RKO (cell line): ENCODE data around the gene JPH4.

Experiments
- DNase-seq: peaks from one replicate; pipeline ENCODE4 v3.0.0-alpha.2; 2016; ENCODE audit warnings: low spot score

Gene JPH4

DNA sequence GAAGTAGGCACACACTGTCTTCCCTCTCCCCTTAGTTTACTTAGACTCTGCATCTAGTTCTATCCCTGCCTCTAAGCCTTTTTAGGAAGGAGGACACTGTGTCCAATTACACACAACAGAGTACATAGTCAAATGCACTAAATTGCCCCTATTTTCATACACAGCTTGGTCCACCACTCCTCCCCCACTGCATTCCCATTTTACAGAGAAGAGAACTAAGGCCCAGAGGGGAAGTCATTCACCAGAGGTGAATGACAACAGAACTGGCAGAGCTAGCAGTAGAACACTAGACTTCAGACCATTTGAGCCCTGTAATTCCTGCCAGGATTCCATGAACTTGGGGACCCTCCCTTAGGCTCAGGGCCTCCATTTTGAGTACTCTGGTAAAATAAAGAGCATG is 1.1 kb upstream of the JPH4 start:
- no peak for DNase-seq

GRCh38 chr14:23579311-23579630 is 681 bp upstream of the JPH4 start:
- DNase-seq = no peak

DNA sequence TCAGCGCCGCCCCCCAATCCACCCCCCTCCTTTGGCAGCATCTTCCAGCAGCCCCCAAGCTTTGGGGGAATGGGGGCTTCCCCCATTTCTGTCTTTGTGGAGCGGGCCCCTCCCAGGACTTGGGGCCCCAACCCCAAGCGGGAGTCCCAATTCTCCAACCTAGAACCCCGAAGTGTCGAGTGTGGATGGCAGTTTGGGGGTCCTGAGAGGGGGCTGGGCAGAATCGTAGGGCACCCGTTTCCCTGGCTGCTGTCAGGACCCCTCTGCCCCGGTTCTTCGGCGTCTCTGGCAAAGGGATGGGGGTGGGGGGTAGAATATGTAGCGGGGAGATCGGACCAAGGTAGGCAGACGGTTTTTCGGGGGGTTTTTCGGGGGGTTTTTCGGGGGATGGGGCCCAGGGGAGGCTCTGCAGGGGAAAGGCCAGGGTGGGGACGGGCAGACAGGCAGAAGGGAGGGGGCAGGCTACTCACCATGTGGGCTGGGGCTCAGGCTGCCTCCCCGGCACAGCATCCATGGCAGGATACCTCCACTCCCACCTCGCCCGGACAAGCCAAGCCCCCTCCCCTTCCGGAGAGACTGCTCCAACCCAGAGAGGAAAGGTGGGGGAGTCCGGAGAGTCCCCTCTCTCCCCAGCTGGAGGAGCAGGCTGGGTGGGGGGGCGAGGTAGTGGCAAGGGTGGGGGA is 739 bp downstream of the JPH4 start:
- DNase-seq = no peak

GRCh38 chr14:23577004-23577681 is 1.4 kb downstream of the JPH4 start:
- no peak for DNase-seq

GRCh38 chr14:23573384-23574015 is 5.1 kb downstream of the JPH4 start:
- DNase-seq = no peak

DNA sequence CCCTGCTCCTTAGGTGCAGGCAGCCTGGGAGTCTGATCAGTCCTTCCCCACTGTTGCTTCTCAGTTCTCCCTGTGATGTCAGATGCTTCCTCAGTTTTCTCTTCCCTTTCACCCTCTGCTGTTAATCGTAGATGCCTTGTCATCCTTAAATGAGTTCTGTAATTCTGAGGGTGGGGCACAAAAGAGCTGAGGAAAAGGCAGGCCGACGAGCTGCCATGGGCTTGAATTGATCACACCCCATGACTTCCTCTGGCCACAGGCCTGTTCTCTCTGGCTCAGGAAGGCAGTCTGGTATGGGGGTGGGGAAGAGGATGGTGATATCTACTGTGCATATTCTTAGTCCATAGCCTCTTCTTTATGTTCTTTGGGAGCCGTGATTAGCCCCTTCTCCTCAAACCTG is 5.8 kb downstream of the JPH4 start:
- DNase-seq = no peak

DNA sequence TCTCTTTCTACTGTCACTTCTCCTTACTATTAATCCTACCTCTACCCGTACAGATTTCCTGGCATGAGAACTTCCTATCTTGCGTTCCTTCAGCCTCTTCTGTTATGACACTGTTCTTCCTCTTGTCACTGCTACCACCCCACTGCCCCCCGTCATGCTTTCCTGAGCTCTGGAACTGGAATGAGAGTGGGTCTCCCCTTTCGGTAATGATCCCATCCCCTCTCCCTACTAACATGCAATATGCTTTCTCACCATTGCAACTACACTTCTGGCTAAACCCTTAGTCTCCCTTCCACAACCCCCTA is 6.1 kb downstream of the JPH4 start:
- no peak for DNase-seq

DNA sequence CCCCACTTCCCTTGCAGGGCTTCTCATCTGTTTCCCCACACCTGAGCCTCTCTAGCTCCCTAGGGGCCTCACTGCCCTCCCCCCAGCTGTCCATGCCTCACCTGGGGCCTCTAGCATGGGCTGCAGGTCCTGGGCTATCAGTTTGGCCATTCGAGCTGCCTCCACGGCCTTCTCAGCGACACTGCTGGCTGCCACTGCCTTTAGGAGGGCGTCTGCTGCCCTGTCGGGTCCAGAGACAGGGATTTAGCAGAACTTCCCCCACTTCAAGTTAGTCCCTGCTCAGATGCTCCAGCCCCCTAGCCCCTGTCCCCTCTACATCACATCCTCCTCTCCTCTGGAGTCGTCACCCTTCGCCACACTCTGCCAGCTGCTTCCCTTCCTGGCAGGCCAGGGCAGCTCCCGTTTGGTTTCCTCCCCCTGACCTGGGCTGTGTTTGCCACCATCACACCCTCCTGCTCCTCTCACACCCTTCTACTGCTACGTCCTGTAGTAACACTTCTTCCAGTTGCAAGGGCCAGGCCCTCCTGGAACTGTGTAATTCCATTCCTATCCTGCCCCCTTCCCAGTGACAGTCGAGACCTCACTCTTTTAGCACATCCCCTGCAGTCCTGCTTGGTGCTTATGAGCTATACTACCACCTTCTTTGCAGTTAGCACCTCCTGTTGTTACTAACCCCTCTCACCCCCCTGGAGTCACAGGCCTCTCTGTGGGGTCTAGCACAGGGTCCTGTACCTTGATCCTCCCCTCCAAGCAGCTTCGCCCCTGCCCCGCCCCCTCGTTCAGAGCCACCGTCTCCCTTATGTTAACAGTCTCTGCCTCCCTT is 6.7 kb downstream of the JPH4 start:
- no peak for DNase-seq

DNA sequence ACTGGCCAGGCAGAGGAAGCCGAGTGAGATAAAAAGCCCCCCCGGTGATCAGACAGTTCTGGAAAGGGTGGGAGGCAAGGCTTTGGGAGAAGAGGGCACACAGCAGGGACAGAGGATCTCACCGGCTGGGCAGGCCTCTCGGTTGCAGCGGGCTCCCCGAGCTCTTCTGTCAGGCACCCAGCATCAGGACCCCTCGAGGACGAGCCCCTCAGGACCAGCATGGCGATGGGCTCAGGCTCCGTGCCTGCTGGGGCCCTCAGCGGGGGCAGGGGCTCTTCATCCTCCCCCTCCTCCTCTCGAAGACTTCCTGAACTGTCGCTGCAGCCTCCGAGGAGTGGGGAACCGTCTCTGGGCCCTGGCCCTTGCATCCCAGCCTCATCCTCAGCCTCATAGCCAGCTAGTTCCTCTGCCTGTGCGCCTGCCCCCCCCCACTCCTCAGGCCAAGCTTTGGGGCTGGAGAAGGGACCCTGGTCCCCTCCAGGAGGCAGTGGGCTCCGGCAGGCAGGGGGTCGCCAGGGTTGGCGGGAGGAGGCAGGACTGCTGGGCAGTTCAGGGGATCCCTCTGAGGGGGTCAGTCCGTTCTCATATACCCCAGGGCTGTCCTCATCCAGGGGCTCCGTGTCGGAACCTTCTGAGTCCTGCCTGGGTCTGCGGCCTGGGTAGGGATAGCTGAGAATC is 7.6 kb downstream of the JPH4 start:
- DNase-seq = no peak

GRCh38 chr14:23569443-23570151 is 9.0 kb downstream of the JPH4 start:
- peak; percentile 28 for DNase-seq

DNA sequence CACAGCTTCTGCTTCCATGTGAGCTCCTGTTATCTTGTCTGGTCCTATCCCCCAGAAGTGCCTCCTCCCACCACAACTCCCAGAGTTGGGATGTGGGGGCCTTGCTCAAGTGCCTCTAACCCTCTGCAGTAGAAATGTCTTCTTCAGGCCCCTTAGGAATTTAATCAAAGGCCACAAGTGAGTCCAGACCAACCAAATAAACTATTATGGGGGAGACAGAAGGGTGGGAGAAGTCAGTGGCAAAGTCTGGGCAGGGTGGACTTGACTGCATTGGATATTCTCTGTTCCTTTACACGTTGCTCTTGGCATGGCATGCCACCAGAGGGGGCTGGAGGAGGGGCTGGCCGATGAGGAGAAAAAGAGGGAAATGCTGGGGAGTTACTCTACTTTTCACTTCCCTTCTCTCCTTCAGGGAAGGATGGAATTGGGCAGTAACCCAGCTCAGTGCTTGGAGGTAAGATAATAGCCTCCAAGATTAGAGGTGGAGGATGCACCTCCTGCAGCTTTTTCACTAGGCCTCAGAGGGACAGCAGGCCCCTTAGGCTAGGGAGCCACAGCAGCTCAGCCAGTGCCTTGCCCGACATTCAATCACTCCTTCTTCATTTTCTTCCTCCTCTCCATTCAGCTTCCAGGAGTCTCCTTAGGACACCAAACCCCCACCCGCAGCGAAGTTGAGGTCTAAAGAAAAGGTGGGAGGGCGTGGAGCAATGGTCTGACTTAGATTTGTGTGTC is 9.8 kb downstream of the JPH4 start:
- peak; percentile 36 for DNase-seq

DNA sequence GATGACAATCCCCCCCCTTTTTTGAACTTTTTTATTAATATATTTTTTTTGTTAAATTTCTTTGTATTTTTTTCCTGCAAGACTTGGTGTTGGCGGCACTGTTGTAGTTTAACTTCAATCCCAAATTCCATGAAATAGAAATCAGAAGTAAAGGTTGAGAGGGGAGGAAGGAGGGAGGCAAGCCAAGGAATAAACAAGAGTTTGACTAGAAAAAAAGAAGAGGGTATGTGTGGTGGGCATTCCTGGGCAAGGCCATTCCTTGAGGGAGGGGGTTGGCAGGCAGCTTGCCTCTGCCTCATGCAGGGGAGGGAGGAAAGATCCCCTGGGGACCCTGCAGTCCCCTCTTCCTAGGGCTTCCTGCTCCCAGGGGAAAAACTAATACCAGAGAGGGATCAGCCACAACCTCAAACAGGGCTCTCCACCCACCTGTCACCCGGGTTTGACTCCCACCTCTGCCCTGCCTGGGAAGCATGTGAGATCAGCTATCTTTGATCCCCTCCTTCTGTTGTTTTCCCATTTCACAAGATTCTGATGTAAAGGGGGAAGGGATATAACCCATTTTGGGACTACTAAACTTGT is 10.5 kb downstream of the JPH4 start:
- no peak for DNase-seq

DNA sequence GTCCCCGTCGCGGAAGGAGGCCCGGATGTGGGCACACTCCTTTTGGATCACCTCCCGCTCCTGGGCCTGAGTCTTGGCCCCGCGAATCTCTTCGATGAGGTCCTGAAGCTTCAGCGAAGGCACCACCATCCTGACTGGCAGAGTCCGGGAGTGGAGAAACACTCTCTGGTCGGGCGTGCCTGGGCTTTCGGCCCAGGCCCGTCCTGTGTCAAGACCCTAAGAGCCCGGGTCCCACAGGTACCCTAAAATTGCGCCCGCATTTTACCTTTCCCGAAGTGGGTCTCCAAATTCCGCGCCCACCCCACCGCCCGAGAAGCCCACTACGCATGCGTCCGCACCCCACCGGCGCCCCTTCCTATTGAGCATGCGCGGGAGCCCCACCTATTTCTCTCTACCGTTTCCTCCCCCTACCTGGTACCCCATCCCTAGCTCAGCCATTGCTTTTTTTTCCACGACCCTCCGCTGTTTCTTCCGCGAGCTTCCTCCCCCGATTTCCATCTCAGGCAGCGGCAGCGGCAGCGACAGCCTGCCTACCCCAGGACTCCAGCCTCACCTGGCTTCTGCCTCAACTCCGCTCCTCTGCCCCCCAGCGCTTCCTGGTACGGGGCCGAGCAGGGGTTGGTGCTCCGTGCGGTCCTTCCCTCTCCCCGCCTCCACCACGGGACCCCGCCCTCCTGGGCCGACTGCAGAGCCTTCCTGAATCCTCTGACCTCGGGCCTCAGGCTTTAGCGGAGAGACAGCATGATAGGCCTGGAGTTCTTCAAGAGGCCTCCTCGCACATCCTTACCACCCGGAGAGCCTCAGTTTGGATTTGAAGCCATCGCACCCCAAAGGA is 11.2 kb downstream of the JPH4 start, which contains the start of gene AP1G2:
AP1G2 (minus strand) TSS at position 606 of the 835 bp plus-strand sequence; CDS start at position 129, 477 bp downstream.
- peak; percentile 81 for DNase-seq

DNA sequence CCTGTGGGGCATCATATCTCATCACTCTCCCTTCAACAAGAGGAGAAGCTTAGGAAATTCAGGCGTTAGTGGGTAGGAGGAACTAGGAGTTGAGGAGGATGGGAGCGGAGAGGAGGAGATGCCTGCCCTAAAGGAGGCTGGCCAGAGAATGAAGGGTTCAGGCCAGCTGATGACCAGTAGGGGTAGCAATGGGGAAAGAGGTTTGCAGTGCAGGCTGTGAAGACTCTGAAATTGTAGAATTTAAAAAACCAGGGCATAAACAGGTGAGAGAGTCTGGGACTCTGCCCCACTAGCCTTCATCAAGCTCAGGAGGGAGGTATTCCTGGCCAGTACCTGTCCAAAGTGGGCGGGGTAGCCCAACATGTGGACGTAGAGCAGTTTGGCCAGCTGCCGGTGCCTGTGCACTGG is 11.8 kb downstream of the JPH4 start:
- peak; percentile 46 for DNase-seq

DNA sequence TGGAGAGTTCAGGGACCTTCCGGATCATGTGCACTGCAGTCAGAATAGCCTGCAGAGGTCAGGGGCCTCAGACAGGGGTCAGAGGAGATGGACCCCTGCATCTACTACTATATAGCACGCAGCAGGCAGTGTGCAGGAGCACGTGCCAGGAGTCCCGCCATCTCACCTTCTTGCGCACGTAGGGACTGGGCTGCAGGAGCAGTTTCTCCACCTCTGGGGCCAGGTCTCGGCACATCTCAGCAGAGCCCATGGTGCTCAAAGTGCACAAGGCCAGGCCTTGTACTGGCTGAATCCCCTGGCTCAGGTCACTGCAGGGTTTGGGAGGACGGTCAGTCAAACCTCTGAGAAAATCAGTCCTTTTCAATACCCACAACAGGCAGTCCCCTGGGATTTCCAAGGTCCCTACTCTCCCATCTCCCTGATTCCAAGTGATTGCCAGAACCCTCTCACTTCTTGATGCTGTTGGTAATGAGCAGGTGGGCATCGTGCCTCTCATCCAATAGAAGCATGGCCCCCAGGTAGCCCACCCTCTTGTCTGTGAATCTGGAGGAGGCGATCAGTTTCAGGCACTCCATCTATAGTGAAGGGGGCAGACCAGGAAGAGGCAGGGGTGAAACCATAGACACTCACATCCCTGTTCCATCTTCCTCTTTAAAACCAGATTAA is 12.3 kb downstream of the JPH4 start:
- DNase-seq = no peak

DNA sequence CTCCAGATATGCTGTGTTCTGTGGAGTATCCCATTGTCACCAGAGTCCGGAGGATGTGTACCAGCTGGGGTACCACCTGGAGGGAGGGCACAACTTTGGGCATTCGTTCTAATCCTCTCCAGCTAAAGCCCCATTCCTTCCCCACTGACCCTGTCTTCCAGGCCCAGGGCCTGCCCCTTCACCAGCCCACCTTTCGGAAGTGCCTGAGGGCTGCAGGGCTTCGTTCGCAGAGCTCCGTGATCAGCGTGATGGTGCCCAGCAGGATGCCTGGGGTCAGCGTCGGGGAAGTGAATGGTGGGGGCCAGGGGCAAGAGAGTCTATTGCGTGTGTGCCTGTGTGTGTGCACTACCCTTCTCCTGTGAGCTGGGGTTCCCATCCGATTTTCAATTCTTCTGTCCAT is 13.0 kb downstream of the JPH4 start:
- DNase-seq = no peak

DNA sequence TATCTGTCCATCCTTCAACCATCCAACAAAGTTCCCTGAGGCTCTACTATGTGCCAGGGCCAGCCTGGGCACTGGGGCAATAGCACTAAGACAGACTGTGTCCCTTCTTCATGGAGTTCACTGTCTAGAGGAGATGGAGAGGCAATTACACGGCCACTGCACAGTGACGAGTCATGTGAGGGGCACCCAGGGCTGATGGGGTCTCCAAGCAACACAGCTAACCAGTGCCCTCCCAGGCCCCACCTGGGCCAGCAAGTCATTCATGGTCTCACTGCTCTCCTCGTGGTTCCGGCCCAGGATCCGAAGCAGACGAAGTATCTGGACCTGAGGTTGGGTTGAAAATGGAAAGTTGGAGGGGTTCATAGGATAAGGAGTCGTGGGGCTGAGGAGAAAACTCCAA is 13.7 kb downstream of the JPH4 start:
- DNase-seq = no peak

GRCh38 chr14:23564181-23564812 is 14.3 kb downstream of the JPH4 start:
- no peak for DNase-seq
